Parathyroid adenoma (tissue), 2 donors: ENCODE data around the gene HEBP2.

Experiments used
- H2AFZ ChIP-seq: fragments of 300-600 bp; sonication (generic); one replicate; pipeline ENCODE4 v1.7.0; 2017; ENCODE audit warnings: antibody characterized with exemption, mild to moderate bottlenecking
- H3K27ac ChIP-seq: fragments of 300-600 bp; sonication (generic); one replicate; pipeline ENCODE4 v1.7.0; 2017
- H3K27me3 ChIP-seq: fragments of 300-600 bp; sonication (generic); one replicate; pipeline ENCODE4 v1.7.0; 2017; ENCODE audit warnings: low read length; ENCODE audit not compliant: control insufficient read depth, insufficient read depth
- H3K36me3 ChIP-seq: fragments of 300-600 bp; sonication (generic); one replicate; pipeline ENCODE4 v1.7.0; 2017; ENCODE audit warnings: low read length; ENCODE audit not compliant: control insufficient read depth, insufficient read depth
- H3K4me1 ChIP-seq: fragments of 300-600 bp; sonication (generic); one replicate; pipeline ENCODE4 v1.7.0; 2017; ENCODE audit warnings: control low read depth
- H3K4me2 ChIP-seq: fragments of 300-600 bp; sonication (generic); one replicate; pipeline ENCODE4 v1.7.0; 2017; ENCODE audit warnings: low read length
- H3K4me3 ChIP-seq: fragments of 300-600 bp; sonication (generic); one replicate; pipeline ENCODE4 v1.7.0; 2017; ENCODE audit warnings: low read depth, low read length
- H3K79me2 ChIP-seq: fragments of 300-600 bp; sonication (generic); one replicate; pipeline ENCODE4 v1.7.0; 2017; ENCODE audit warnings: control low read depth
- H3K9ac ChIP-seq: fragments of 300-600 bp; sonication (generic); one replicate; pipeline ENCODE4 v1.7.0; 2017; ENCODE audit warnings: mild to moderate bottlenecking
- H3K9me3 ChIP-seq: fragments of 300-600 bp; sonication (generic); one replicate; pipeline ENCODE4 v1.7.0; 2017; ENCODE audit warnings: low read length; ENCODE audit not compliant: control insufficient read depth
- CTCF ChIP-seq: fragments of 300-600 bp; sonication (generic); IDR thresholded peaks from one replicate; pipeline ENCODE4 v1.7.0; 2017; ENCODE audit warnings: antibody characterized with exemption, mild to moderate bottlenecking
- donor health status: primary hyperparathyroidism.

HEBP2 gene

GRCh38 chr6:138446821-138447220 is 42.8 kb downstream of the HEBP2 start:
- Histone ChIP-seq H3K36me3 (no peaks in the 10 kb centered on the region), H2AFZ (no peak overlapping the region), H3K9me3 (no peaks in the 10 kb centered on the region), H3K27ac (no peak overlapping the region), H3K27me3 (no peaks in the 10 kb centered on the region), H3K4me3 (no peak overlapping the region), H3K79me2 (no peaks in the 10 kb centered on the region), H3K9ac (no peak overlapping the region), H3K4me1 (no peaks in the 10 kb centered on the region), H3K4me2 (no peak overlapping the region)
- no peak for TF ChIP-seq CTCF

GRCh38 chr6:138450445-138450844 is 46.4 kb downstream of the HEBP2 start:
- Histone ChIP-seq H2AFZ (no peak overlapping the region), H3K27ac (no peak overlapping the region), H3K4me3 (no peak overlapping the region), H3K9ac (no peak overlapping the region), H3K9me3 (no peaks in the 10 kb centered on the region), H3K4me2 (no peak overlapping the region), H3K4me1 (no peaks in the 10 kb centered on the region), H3K27me3 (no peaks in the 10 kb centered on the region), H3K36me3 (no peaks in the 10 kb centered on the region), H3K79me2 (no peaks in the 10 kb centered on the region)
- no peak for TF ChIP-seq CTCF

GRCh38 chr6:138451043-138451442 is 47.0 kb downstream of the HEBP2 start:
- Histone ChIP-seq H3K4me2 (no peak overlapping the region), H3K36me3 (no peaks in the 10 kb centered on the region), H3K4me3 (no peak overlapping the region), H3K4me1 (no peaks in the 10 kb centered on the region), H3K9me3 (no peaks in the 10 kb centered on the region), H3K9ac (no peak overlapping the region), H2AFZ (no peak overlapping the region), H3K79me2 (no peaks in the 10 kb centered on the region), H3K27me3 (no peaks in the 10 kb centered on the region), H3K27ac (no peak overlapping the region)
- TF ChIP-seq CTCF: no peak

- H3K4me2 ChIP-seq: no peak overlapping the region
- no peaks in the 10 kb centered on the region for H3K36me3 ChIP-seq
- TF ChIP-seq CTCF: no peak
- H3K4me3 ChIP-seq: no peak overlapping the region
- peak overlapping the region; percentile 5 for H2AFZ ChIP-seq
- no peaks in the 10 kb centered on the region for H3K9me3 ChIP-seq
- no peak overlapping the region for H3K27ac ChIP-seq
- H3K9ac ChIP-seq: no peak overlapping the region
- no peaks in the 10 kb centered on the region for H3K79me2 ChIP-seq
- H3K27me3 ChIP-seq: no peaks in the 10 kb centered on the region
- no peaks in the 10 kb centered on the region for H3K4me1 ChIP-seq
These were observed 51.1 kb downstream of the HEBP2 start for GRCh38 chr6:138454981-138455706.
